Tibial nerve (tissue), 4 donors: ENCODE measurements around the gene URI1.

Experiments used
- CTCF ChIP-seq, 5 experiments: fragments of 200-600 bp in 3 of 5; fragments of 450-650 bp in 2 of 5; sonication (generic) in 3 of 5; IDR thresholded peaks; one replicate each; pipeline ENCODE4 v1.5.1; 2016 to 2019; ENCODE audit warnings: antibody characterized with exemption in 5 of 5, mild to moderate bottlenecking in 3 of 5, moderate library complexity in 2 of 5
- EP300 ChIP-seq, 2 donors: sonication (generic); formaldehyde crosslinking; IDR thresholded peaks; one replicate each; pipeline ENCODE4 v1.6.1; 2017; ENCODE audit warnings: antibody characterized with exemption in 2 of 2, mild to moderate bottlenecking in 1 of 2
- POLR2A ChIP-seq, 2 donors: fragments of 450-650 bp; IDR thresholded peaks; one replicate each; pipeline ENCODE4 v1.6.1; 2017; ENCODE audit warnings: antibody characterized with exemption in 2 of 2, mild to moderate bottlenecking in 2 of 2, moderate library complexity in 2 of 2

- TF ChIP-seq CTCF (IDR thresholded peaks at IDR 0.05), result no peak
- no peak for TF ChIP-seq POLR2A (IDR thresholded peaks at IDR 0.05)
- no peak for TF ChIP-seq EP300 (IDR thresholded peaks at IDR 0.05)
Measured at GRCh38 chr19:29917911-29918310, 24.1 kb upstream of the URI1 start.
